Epithelial cell of esophagus (primary cell): ENCODE measurements around the gene RASGRP2.

Experiments
- DNase-seq: peaks from one replicate; pipeline ENCODE4 v3.0.0; 2010; ENCODE audit warnings: low read depth
- H3K4me3 ChIP-seq: 2 replicates; pipeline ENCODE4 v1.5.1; 2011; ENCODE audit warnings: mild to moderate bottlenecking, low read length, control low read depth
- CTCF ChIP-seq: IDR thresholded peaks from 2 replicates; pipeline ENCODE4 v1.5.1; 2011; ENCODE audit warnings: low read depth, mild to moderate bottlenecking, low read length, control low read depth, inconsistent platforms; ENCODE audit not compliant: insufficient read depth; ENCODE audit errors: missing control alignments

Gene RASGRP2

GRCh38 chr11:64698427-64698826 lies 45.5 kb downstream of the RASGRP2 start:
- H3K4me3 ChIP-seq = no peak overlapping the region
- no peak for TF ChIP-seq CTCF
- no peak for DNase-seq

GRCh38 chr11:64697663-64698375 lies 46.1 kb downstream of the RASGRP2 start:
- no peak for DNase-seq
- no peak for TF ChIP-seq CTCF
- H3K4me3 ChIP-seq = no peak overlapping the region

- no peak for DNase-seq
- no peak for TF ChIP-seq CTCF
- H3K4me3 ChIP-seq = no peak overlapping the region
These were observed 47.9 kb downstream of the RASGRP2 start for GRCh38 chr11:64696045-64696444.

- no peak for TF ChIP-seq CTCF
- no peak for DNase-seq
- H3K4me3 ChIP-seq = no peak overlapping the region
These were observed 48.4 kb downstream of the RASGRP2 start for GRCh38 chr11:64695548-64695947.

- TF ChIP-seq CTCF = no peak
- H3K4me3 ChIP-seq = no peak overlapping the region
- DNase-seq = no peak
These were observed 49.0 kb downstream of the RASGRP2 start for GRCh38 chr11:64694821-64695365.

- DNase-seq = no peak
- H3K4me3 ChIP-seq = no peak overlapping the region
These were observed 49.8 kb downstream of the RASGRP2 start for GRCh38 chr11:64694026-64694755.

More at GRCh38 chr11:64694026-64694755, 49.8 kb downstream of the RASGRP2 start:
- TF ChIP-seq CTCF = no peak
